AG09319 (cell line): Measurements from ENCODE around the gene DENND4C.

ENCODE experiments used
- DNase-seq: peaks from one replicate; pipeline ENCODE4 v3.0.0-alpha.2; 2010; ENCODE audit warnings: low read depth; ENCODE audit errors: extremely low read depth
- CTCF ChIP-seq: IDR thresholded peaks from 2 replicates; pipeline ENCODE4 v1.5.1; 2011; ENCODE audit warnings: low read depth, mild to moderate bottlenecking, inconsistent platforms, low read length, moderate library complexity

DENND4C gene

DNA sequence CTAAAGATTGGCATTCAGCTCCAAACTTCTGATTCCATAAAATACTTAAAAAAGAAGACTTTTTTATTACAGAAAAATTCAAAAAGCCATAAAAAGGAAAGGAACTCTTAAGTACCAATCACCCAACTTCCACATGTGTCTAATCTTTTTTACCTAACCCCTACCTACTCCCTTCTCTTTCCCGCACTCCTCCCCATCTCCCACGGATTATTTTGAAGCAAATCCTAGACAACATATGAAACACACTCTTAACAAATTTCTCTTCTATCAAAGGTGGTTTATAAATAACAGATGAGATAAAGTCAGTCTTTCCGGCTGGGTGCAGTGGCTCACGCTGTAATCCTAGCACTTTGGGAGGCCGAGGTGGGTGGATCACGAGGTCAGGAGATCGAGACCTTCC lies 5.9 kb upstream of the DENND4C start:
- no peak for TF ChIP-seq CTCF
- DNase-seq, result no peak

DNA sequence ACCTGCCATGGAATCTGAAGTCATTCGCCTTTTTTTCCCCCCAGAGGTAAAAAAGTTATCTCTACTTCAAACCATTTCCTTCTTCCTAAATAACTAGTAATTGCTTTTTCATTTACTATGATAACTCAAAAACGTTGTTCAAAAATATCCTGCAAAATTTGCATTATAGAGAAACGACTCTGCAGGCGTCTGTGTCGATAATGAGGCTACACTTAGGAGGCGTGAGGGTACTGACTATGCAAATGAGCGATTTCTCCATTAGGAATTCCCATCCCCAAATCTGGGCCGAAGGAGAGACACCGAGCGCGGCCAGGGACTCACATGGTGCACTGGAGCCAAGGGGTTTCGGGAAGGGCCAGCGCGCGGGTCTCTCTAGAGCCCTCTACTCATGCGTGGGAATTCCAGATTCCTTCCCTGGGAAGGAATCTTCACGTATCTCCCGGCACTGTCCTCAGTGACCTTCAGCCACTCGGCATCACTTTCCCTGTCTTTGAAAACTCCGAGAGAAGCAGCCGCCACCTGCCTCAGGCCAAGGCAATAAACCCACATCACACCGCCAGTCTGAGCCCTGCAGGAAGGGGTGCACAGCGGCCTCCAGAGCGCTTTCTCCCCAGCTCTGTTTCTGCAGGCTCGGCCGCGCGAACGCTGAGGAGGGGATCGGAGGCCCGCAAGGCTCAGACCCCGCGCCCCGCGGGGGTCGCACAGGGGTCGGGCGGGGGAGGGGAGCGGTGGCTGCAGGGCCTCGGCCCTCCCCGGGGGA lies 718 bp upstream of the DENND4C start:
- no peak; the same call in 1 of the 2 replicates for TF ChIP-seq CTCF
- no peak for DNase-seq

DNA sequence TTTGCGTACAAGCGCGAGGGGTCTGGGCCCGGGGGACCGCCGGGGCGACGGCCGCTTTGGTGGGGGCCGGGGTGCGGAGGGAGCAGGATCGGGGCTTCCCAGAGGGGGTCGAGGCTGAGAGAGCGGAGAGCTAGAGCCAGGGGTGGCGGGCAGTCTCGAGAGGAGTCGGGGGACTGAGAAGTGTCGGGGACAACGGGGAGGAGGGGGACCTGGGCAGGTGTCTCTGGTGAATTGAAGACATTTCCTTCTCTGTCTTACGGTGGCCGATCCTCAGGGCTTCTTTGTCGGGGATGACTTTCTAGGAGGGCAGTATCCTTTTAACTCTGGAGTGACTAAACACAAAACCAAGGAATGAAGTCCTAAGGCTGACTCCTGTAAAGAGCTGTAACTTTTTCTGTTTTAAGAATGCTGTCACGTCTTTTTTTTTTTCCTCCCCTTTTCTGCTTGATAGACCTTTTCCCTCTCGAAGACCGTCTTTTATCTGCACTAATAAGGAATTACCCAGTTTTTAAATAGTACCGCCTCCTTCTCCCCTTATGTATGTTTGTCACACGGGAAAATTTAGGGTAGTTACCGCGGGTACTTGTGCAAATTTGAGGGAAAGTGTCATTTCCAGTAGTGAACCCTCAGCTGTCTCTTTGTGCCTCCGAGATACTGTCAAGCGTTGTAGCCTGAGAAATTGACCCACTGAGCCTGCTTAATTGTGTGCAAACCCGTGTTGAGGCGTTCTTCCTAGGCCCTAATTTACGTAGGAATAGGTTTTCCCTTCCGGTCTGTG lies 822 bp downstream of the DENND4C start:
- no peak for DNase-seq
- TF ChIP-seq CTCF, result no peak

GRCh38 chr9:19231904-19232822 lies 1.7 kb downstream of the DENND4C start:
- no peak for TF ChIP-seq CTCF
- peak; percentile 19 for DNase-seq

GRCh38 chr9:19232823-19233194 lies 2.3 kb downstream of the DENND4C start:
- DNase-seq, result peak; percentile 18

GRCh38 chr9:19233344-19233743 lies 2.9 kb downstream of the DENND4C start:
- DNase-seq, result no peak
- TF ChIP-seq CTCF, result no peak

More at GRCh38 chr9:19232823-19233194, 2.3 kb downstream of the DENND4C start:
- TF ChIP-seq CTCF, result no peak; the same call in 1 of the 2 replicates

DNA sequence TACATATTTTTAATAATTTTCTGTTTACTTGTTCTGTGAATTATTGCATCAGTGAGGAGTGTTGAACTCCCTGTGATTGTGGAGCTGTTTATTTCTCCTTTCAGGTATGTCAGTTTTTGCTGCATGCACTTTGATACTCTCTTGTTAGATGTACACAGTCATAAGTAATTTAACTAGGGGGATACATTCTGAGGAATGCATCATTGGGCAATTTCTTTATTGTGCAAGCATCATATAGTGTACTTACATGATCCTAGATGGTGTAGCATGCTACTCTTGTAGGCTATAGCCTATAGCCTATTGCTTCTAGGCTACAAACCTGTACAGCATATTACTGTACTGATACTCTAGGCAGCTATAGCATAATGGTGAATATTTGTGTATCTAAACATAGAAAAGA lies 9.5 kb downstream of the DENND4C start:
- no peak for TF ChIP-seq CTCF
- no peak for DNase-seq
